ENCODE data around the gene ACKR3. TPM values are rescaled to one million over a fixed set of nuclear protein-coding genes. Genes with fewer than 3 reads are reported as not detected.

ACKR3 gene
- total and polyA plus RNA-seq, 10 of the 15 experiments (the other 5 are each of a cell fraction or from before 2014, with no cell fraction given): 3.0 to 154 (median 6.4) TPM

GRCh38 chr2:236561874-236562273, 7.8 kb upstream of the ACKR3 start:
- intact Hi-C loops (cut with micrococcal nuclease; ENCODE audit: unreplicated experiment) (no loop called here), in situ Hi-C loops (cut with MboI) (no loop called here)
- Histone ChIP-seq H3K79me2 (ENCODE audit: control insufficient read depth, insufficient read depth, low read length) (no peaks in the 10 kb centered on the region), H3K27ac (ENCODE audit: control insufficient read depth, insufficient read depth) (no peak overlapping the region), H3K4me3 (no peak overlapping the region), H3K27me3 (replicated peaks in 1 of 2; ENCODE audit: control insufficient read depth in 2 of 2, insufficient read depth in 2 of 2, low read length in 1 of 2) (no peaks in the 10 kb centered on the region), H3K4me1 (ENCODE audit: control insufficient read depth, insufficient read depth, low read length) (peaks cover 17% of the 10 kb centered on the region), H3K36me3 (ENCODE audit: control insufficient read depth in 2 of 2, insufficient read depth in 2 of 2, low read length in 1 of 2) (no peaks in the 10 kb centered on the region), H3K9me3 (replicated peaks; ENCODE audit: control insufficient read depth, insufficient read depth, low read length) (no peaks in the 10 kb centered on the region), H3K4me2 (ENCODE audit: control insufficient read depth, insufficient read depth) (no peak overlapping the region), H4K20me1 (ENCODE audit: control insufficient read depth, insufficient read depth) (no peaks in the 10 kb centered on the region), H3K9ac (ENCODE audit: control insufficient read depth, insufficient read depth, low read length) (no peak overlapping the region), H2AFZ (ENCODE audit: control insufficient read depth, low read depth, low read length) (no peak overlapping the region)
- SMC1A ChIA-PET (ENCODE audit: uncharacterized antibody, unreplicated experiment): interaction anchor here (1.1 to 9.1 kb wide), 2 partner anchors 7 to 49 kb away, joined by 3 to 106 read pairs; partner anchors contain the start of gene ACKR3
- WGBS (ENCODE audit: insufficient coverage, insufficient replicate concordance, low lambda C conversion rate, missing lambda C conversion rate): 78% methylated on average over 3 of the region's 3 CpGs
- TF ChIP-seq ELK1 (IDR thresholded peaks at IDR 0.05; ENCODE audit: low read depth, low read length): no peak
- TF ChIP-seq CHD1 (IDR thresholded peaks at IDR 0.05; ENCODE audit: low read depth, low read length): no peak
- no peak for TF ChIP-seq MTA3 (IDR thresholded peaks at IDR 0.05; ENCODE audit: borderline replicate concordance, low read length)
- TF ChIP-seq NR2C1 (IDR thresholded peaks at IDR 0.05): no peak
- TF ChIP-seq ZNF217 (IDR thresholded peaks at IDR 0.05): no peak
- no peak for TF ChIP-seq PKNOX1 (IDR thresholded peaks at IDR 0.05)
- TF ChIP-seq MEF2B (IDR thresholded peaks at IDR 0.05; ENCODE audit: partially characterized antibody, poor library complexity, severe bottlenecking): no peak
- TF ChIP-seq IRF4 (IDR thresholded peaks at IDR 0.05; ENCODE audit: low read depth, low read length): no peak
- TF ChIP-seq ZNF592 (IDR thresholded peaks at IDR 0.05): no peak
- no peak for TF ChIP-seq YY1 (IDR thresholded peaks at IDR 0.05; ENCODE audit: low read depth, low read length)
- TF ChIP-seq USF1 (IDR thresholded peaks at IDR 0.05; ENCODE audit: borderline replicate concordance, extremely low read length, insufficient read depth, low read depth, low read length): no peak
- TF ChIP-seq BCL11A (IDR thresholded peaks at IDR 0.05; ENCODE audit: low read depth, low read length): no peak
- no peak for TF ChIP-seq PML (IDR thresholded peaks at IDR 0.05; ENCODE audit: low read length)
- no peak for TF ChIP-seq E2F4 (IDR thresholded peaks at IDR 0.05; ENCODE audit: low read depth, low read length)
- TF ChIP-seq NKRF (conservative IDR thresholded peaks at IDR 0.05): no peak
- CTCF ChIA-PET: no interaction called here
- FAIRE-seq (no peak), ATAC-seq (no peak), DNase-seq (ENCODE audit: low read depth, low spot score) (no peak)
- RAD21 ChIA-PET (ENCODE audit: unreplicated experiment): no interaction called here
- BruUV-seq (replicated peaks): no TSS peak
- POLR2A ChIA-PET: interaction anchor here (0.9 kb wide), 1 partner anchor 13 kb away, joined by 3 read pairs; no protein-coding TSS in a partner anchor
